ENCODE data around the gene BMP10.

Gene BMP10

GRCh38 chr2:68889500-68889899 lies 18.3 kb upstream of the BMP10 start:
- no peak for DNase-seq (ENCODE audit: low spot score)

GRCh38 chr2:68889021-68889420 lies 17.8 kb upstream of the BMP10 start:
- DNase-seq (ENCODE audit: low spot score), result no peak

GRCh38 chr2:68888038-68888704 lies 17.0 kb upstream of the BMP10 start:
- DNase-seq (ENCODE audit: low spot score), result no peak

GRCh38 chr2:68885811-68886075 lies 14.5 kb upstream of the BMP10 start:
- DNase-seq (ENCODE audit: low spot score), result no peak

GRCh38 chr2:68885074-68885810 lies 14.0 kb upstream of the BMP10 start:
- DNase-seq (ENCODE audit: low spot score), result no peak

- no peak for DNase-seq (ENCODE audit: low spot score)
These were observed 9.0 kb upstream of the BMP10 start for GRCh38 chr2:68880213-68880612.

GRCh38 chr2:68879296-68879695 lies 8.1 kb upstream of the BMP10 start:
- DNase-seq (ENCODE audit: low spot score), result no peak

GRCh38 chr2:68878753-68879152 lies 7.6 kb upstream of the BMP10 start:
- no peak for DNase-seq (ENCODE audit: low spot score)

- DNase-seq (ENCODE audit: low spot score), result no peak
These were observed 7.0 kb upstream of the BMP10 start for GRCh38 chr2:68878071-68878711.

GRCh38 chr2:68877079-68877772 lies 6.0 kb upstream of the BMP10 start:
- no peak for DNase-seq (ENCODE audit: low spot score)

GRCh38 chr2:68870215-68870614 lies 982 bp downstream of the BMP10 start:
- DNase-seq (ENCODE audit: low spot score), result no peak

GRCh38 chr2:68865108-68865507 lies 6.1 kb downstream of the BMP10 start:
- DNase-seq (ENCODE audit: low spot score), result no peak

GRCh38 chr2:68863996-68864395 lies 7.2 kb downstream of the BMP10 start:
- no peak for DNase-seq (ENCODE audit: low spot score)

GRCh38 chr2:68862889-68863288 lies 8.3 kb downstream of the BMP10 start:
- DNase-seq (ENCODE audit: low spot score), result no peak

GRCh38 chr2:68861330-68861729 lies 9.9 kb downstream of the BMP10 start:
- DNase-seq (ENCODE audit: low spot score), result no peak

- no peak for DNase-seq (ENCODE audit: low spot score)
These were observed 11.1 kb downstream of the BMP10 start for GRCh38 chr2:68860111-68860510.

GRCh38 chr2:68857855-68858456 lies 13.2 kb downstream of the BMP10 start:
- DNase-seq (ENCODE audit: low spot score), result no peak

GRCh38 chr2:68857202-68857845 lies 13.9 kb downstream of the BMP10 start:
- no peak for DNase-seq (ENCODE audit: low spot score)

- no peak for DNase-seq (ENCODE audit: low spot score)
These were observed 15.6 kb downstream of the BMP10 start for GRCh38 chr2:68855550-68855949.

GRCh38 chr2:68854476-68854875 lies 16.7 kb downstream of the BMP10 start:
- no peak for DNase-seq (ENCODE audit: low spot score)

- DNase-seq (ENCODE audit: low spot score), result no peak
These were observed 17.3 kb downstream of the BMP10 start for GRCh38 chr2:68853915-68854314.

- DNase-seq (ENCODE audit: low spot score), result no peak
These were observed 18.2 kb downstream of the BMP10 start for GRCh38 chr2:68853035-68853434.

All from hematopoietic multipotent progenitor cell treated with erythropoietin and hydrocortisone succinate and interleukin-3 and kit ligand, for 15 days (in vitro differentiated cells).